K562 (cell line): Measurements from ENCODE around the gene EML1. TPM values are rescaled to one million over a fixed set of nuclear protein-coding genes. Genes with fewer than 3 reads are reported as not detected.

Source experiments
- ATF7 ChIP-seq: fragments of 450-650 bp; IDR thresholded peaks from 2 replicates; pipeline ENCODE4 v1.7.1; 2014; ENCODE audit warnings: mild to moderate bottlenecking, moderate library complexity
- BCLAF1 ChIP-seq, 2 experiments: fragments of 450-650 bp in 1 of 2; IDR thresholded peaks; 2 replicates each; pipeline ENCODE4 v1.6.1; 2011 to 2017; ENCODE audit warnings: low read depth in 2 of 2, antibody characterized with exemption in 1 of 2, borderline replicate concordance in 1 of 2, low read length in 1 of 2, mild to moderate bottlenecking in 1 of 2, mixed read lengths in 1 of 2; ENCODE audit not compliant: control insufficient read depth in 1 of 2
- COPS2 ChIP-seq: fragments of 450-650 bp; conservative IDR thresholded peaks from 2 replicates; pipeline ENCODE4 v1.6.1; 2016; ENCODE audit warnings: mild to moderate bottlenecking, moderate library complexity
- FIP1L1 ChIP-seq: fragments of 200-400 bp; formaldehyde crosslinking; IDR thresholded peaks from 2 replicates; pipeline ENCODE4 v1.6.1; 2018; ENCODE audit warnings: mild to moderate bottlenecking, low read depth, low read length; ENCODE audit not compliant: poor library complexity, severe bottlenecking
- MECOM ChIP-seq: fragments of 250-450 bp; sonication (Bioruptor Pico); IDR thresholded peaks from 2 replicates; pipeline ENCODE4 v1.8.0; 2022; ENCODE audit warnings: inconsistent platforms
- NR0B1 ChIP-seq: fragments of 450-650 bp; IDR thresholded peaks from one replicate; pipeline ENCODE4 v1.6.1; 2018; ENCODE audit warnings: mild to moderate bottlenecking, moderate library complexity; ENCODE audit not compliant: partially characterized antibody
- POLR3G ChIP-seq: IDR thresholded peaks from 2 replicates; pipeline ENCODE4 v1.6.1; 2011; ENCODE audit not compliant: insufficient read length, insufficient replicate concordance; ENCODE audit errors: extremely low read depth
- PREB ChIP-seq: sonication (generic); formaldehyde crosslinking; IDR thresholded peaks from 2 replicates; pipeline ENCODE4 v1.8.1; 2023; ENCODE audit warnings: mild to moderate bottlenecking, missing genetic modification reagents
- PRPF4 ChIP-seq: fragments of 200-400 bp; formaldehyde crosslinking; IDR thresholded peaks from one replicate; pipeline ENCODE4 v1.6.1; 2017; ENCODE audit warnings: low read length, low read depth, mild to moderate bottlenecking; ENCODE audit not compliant: insufficient read depth, poor library complexity, severe bottlenecking
- polyA plus RNA-seq, 8 experiments: library from polyadenylated mRNA; depleted of rRNA in 4 of 8; stranded (reverse) in 5 of 8; unstranded in 3 of 8; fragments of >200 nt; fragmentation: Nextera tagmentation in 2 of 8; fragmentation: Illumina TruSeq in 1 of 8; extraction: Ambion mirVana in 2 of 8; extraction: Trizol in 1 of 8; gene quantifications; 2 replicates each; pipeline versions ENCODE4 v1.2.1 to v1.2.3, GENCODE V29; 2011 to 2014; ENCODE audit warnings: inconsistent platforms in 1 of 8, missing spikeins in 1 of 8
- total RNA-seq, 7 experiments: library from RNA; depleted of rRNA in 6 of 7; stranded (reverse); fragments of >200 nt in 6 of 7; fragmentation: Illumina TruSeq in 2 of 7; extraction: Trizol in 2 of 7; gene quantifications; 2 replicates each; pipeline versions ENCODE4 v1.2.1 to v1.2.3, GENCODE V29; 2011 to 2021; ENCODE audit warnings: low replicate concordance in 1 of 7

EML1 gene
- total and polyA plus RNA-seq, 9 of the 15 experiments (the other 6 are each of a cell fraction or from before 2014, with no cell fraction given) = 0.01 to 0.35 (median 0.07) TPM; not detected in 2

GRCh38 chr14:99855271-99855670 lies 62.1 kb downstream of the EML1 start (continued):
- TF ChIP-seq BCLAF1 (IDR thresholded peaks at IDR 0.05; ENCODE audit: borderline replicate concordance in 1 of 2, control insufficient read depth in 1 of 2, low read depth in 2 of 2, low read length in 1 of 2) = no peak
- no peak for TF ChIP-seq COPS2
- TF ChIP-seq POLR3G = no peak
- TF ChIP-seq PRPF4 = no peak
- TF ChIP-seq MECOM = no peak
- TF ChIP-seq FIP1L1 = no peak
- no peak for TF ChIP-seq NR0B1
- no peak for TF ChIP-seq PREB
- TF ChIP-seq ATF7 = no peak
